HUES48 (cell line): ENCODE measurements around the gene EZH2.

Source experiments
- H3K27ac ChIP-seq: one replicate; pipeline ENCODE4 v1.7.0; 2013; ENCODE audit warnings: low read depth, low read length, inconsistent platforms
- H3K27me3 ChIP-seq: 2 replicates; pipeline ENCODE4 v1.6.1; 2013; ENCODE audit warnings: mild to moderate bottlenecking, low read length; ENCODE audit not compliant: control insufficient read depth, insufficient read depth
- H3K36me3 ChIP-seq: 2 replicates; pipeline ENCODE4 v1.6.1; 2013; ENCODE audit warnings: low read length; ENCODE audit not compliant: control insufficient read depth, insufficient read depth
- H3K4me1 ChIP-seq: 2 replicates; pipeline ENCODE4 v1.6.1; 2013; ENCODE audit warnings: mild to moderate bottlenecking, low read length; ENCODE audit not compliant: control insufficient read depth, insufficient read depth
- H3K4me3 ChIP-seq: 2 replicates; pipeline ENCODE4 v1.5.1; 2013; ENCODE audit warnings: mild to moderate bottlenecking, low read depth, low read length
- H3K9ac ChIP-seq: 2 replicates; pipeline ENCODE4 v1.6.1; 2013; ENCODE audit warnings: mild to moderate bottlenecking, low read depth, low read length, moderate library complexity
- H3K9me3 ChIP-seq: 2 replicates; pipeline ENCODE4 v1.6.1; 2013; ENCODE audit warnings: low read length; ENCODE audit not compliant: control insufficient read depth, insufficient read depth

EZH2 gene

GRCh38 chr7:148831782-148832181 lies 52.3 kb downstream of the EZH2 start:
- H3K27me3 ChIP-seq: no peaks in the 10 kb centered on the region
- H3K9ac ChIP-seq: no peak overlapping the region
- no peak overlapping the region for H3K27ac ChIP-seq
- H3K36me3 ChIP-seq: peaks cover 58% of the 10 kb centered on the region
- H3K9me3 ChIP-seq: no peaks in the 10 kb centered on the region
- no peak overlapping the region for H3K4me3 ChIP-seq
- no peaks in the 10 kb centered on the region for H3K4me1 ChIP-seq

- Histone ChIP-seq H3K27me3 (no peaks in the 10 kb centered on the region), H3K27ac (no peak overlapping the region), H3K9me3 (no peaks in the 10 kb centered on the region), H3K4me3 (no peak overlapping the region), H3K9ac (no peak overlapping the region), H3K4me1 (no peaks in the 10 kb centered on the region), H3K36me3 (peaks cover 59% of the 10 kb centered on the region)
Observed at GRCh38 chr7:148830897-148831692, 53.0 kb downstream of the EZH2 start.

- Histone ChIP-seq H3K4me1 (no peaks in the 10 kb centered on the region), H3K27ac (no peak overlapping the region), H3K27me3 (no peaks in the 10 kb centered on the region), H3K4me3 (no peak overlapping the region), H3K36me3 (peaks cover 80% of the 10 kb centered on the region), H3K9ac (no peak overlapping the region), H3K9me3 (no peaks in the 10 kb centered on the region)
Observed at GRCh38 chr7:148828965-148829364, 55.1 kb downstream of the EZH2 start.

GRCh38 chr7:148825338-148825737 lies 58.8 kb downstream of the EZH2 start:
- Histone ChIP-seq H3K9ac (no peak overlapping the region), H3K27ac (no peak overlapping the region), H3K4me3 (no peak overlapping the region), H3K4me1 (peaks cover 2% of the 10 kb centered on the region; the same call in 1 of the 2 replicates), H3K27me3 (no peaks in the 10 kb centered on the region), H3K36me3 (peaks cover 62% of the 10 kb centered on the region), H3K9me3 (no peaks in the 10 kb centered on the region)

- Histone ChIP-seq H3K9me3 (no peaks in the 10 kb centered on the region), H3K27ac (no peak overlapping the region), H3K36me3 (peaks cover 57% of the 10 kb centered on the region), H3K4me1 (peaks cover 7% of the 10 kb centered on the region; the same call in 1 of the 2 replicates), H3K4me3 (no peak overlapping the region), H3K27me3 (no peaks in the 10 kb centered on the region), H3K9ac (no peak overlapping the region)
Observed at GRCh38 chr7:148824864-148825263, 59.2 kb downstream of the EZH2 start.

- H3K9ac ChIP-seq: no peak overlapping the region
- H3K27me3 ChIP-seq: no peaks in the 10 kb centered on the region
- peaks cover 7% of the 10 kb centered on the region; the same call in 1 of the 2 replicates for H3K4me1 ChIP-seq
- no peak overlapping the region for H3K27ac ChIP-seq
- H3K36me3 ChIP-seq: peaks cover 54% of the 10 kb centered on the region
- H3K4me3 ChIP-seq: no peak overlapping the region
- no peaks in the 10 kb centered on the region for H3K9me3 ChIP-seq
Observed at GRCh38 chr7:148821422-148821821, 62.7 kb downstream of the EZH2 start.

- Histone ChIP-seq H3K9ac (no peak overlapping the region), H3K27me3 (no peaks in the 10 kb centered on the region), H3K9me3 (no peaks in the 10 kb centered on the region), H3K36me3 (peaks cover 54% of the 10 kb centered on the region), H3K4me3 (no peak overlapping the region), H3K27ac (peak overlapping the region; percentile 48), H3K4me1 (peaks cover 7% of the 10 kb centered on the region; the same call in 1 of the 2 replicates)
Observed at GRCh38 chr7:148819697-148820360, 64.3 kb downstream of the EZH2 start.

GRCh38 chr7:148815612-148816011 lies 68.5 kb downstream of the EZH2 start:
- H3K9ac ChIP-seq: no peak overlapping the region
- H3K27ac ChIP-seq: no peak overlapping the region
- H3K9me3 ChIP-seq: no peaks in the 10 kb centered on the region
- H3K4me1 ChIP-seq: peaks cover 5% of the 10 kb centered on the region; the same call in 1 of the 2 replicates
- peaks cover 87% of the 10 kb centered on the region for H3K36me3 ChIP-seq
- H3K27me3 ChIP-seq: no peaks in the 10 kb centered on the region
- no peak overlapping the region for H3K4me3 ChIP-seq

- Histone ChIP-seq H3K36me3 (peaks cover 93% of the 10 kb centered on the region), H3K27ac (no peak overlapping the region), H3K9me3 (no peaks in the 10 kb centered on the region), H3K27me3 (no peaks in the 10 kb centered on the region), H3K9ac (no peak overlapping the region), H3K4me1 (peaks cover 2% of the 10 kb centered on the region; the same call in 1 of the 2 replicates), H3K4me3 (no peak overlapping the region)
Observed at GRCh38 chr7:148814922-148815559, 69.0 kb downstream of the EZH2 start.

GRCh38 chr7:148813890-148814289 lies 70.2 kb downstream of the EZH2 start:
- no peaks in the 10 kb centered on the region for H3K9me3 ChIP-seq
- peaks cover 98% of the 10 kb centered on the region for H3K36me3 ChIP-seq
- H3K9ac ChIP-seq: no peak overlapping the region
- no peak overlapping the region for H3K27ac ChIP-seq
- no peaks in the 10 kb centered on the region; the same call in 1 of the 2 replicates for H3K4me1 ChIP-seq
- no peaks in the 10 kb centered on the region for H3K27me3 ChIP-seq
- no peak overlapping the region for H3K4me3 ChIP-seq

- no peaks in the 10 kb centered on the region for H3K27me3 ChIP-seq
- H3K4me3 ChIP-seq: no peak overlapping the region
- no peaks in the 10 kb centered on the region for H3K9me3 ChIP-seq
- peaks cover 98% of the 10 kb centered on the region for H3K36me3 ChIP-seq
- no peak overlapping the region for H3K27ac ChIP-seq
- no peaks in the 10 kb centered on the region; the same call in 1 of the 2 replicates for H3K4me1 ChIP-seq
- no peak overlapping the region for H3K9ac ChIP-seq
Observed at GRCh38 chr7:148811892-148812291, 72.2 kb downstream of the EZH2 start.
